ENCODE data around the gene APP. TPM values are rescaled to one million over a fixed set of nuclear protein-coding genes. Genes with fewer than 3 reads are reported as not detected.

Gene APP
- total and polyA plus RNA-seq, 4 donors: 86.9 to 414 (median 367) TPM

GRCh38 chr21:25885405-25885804, 285.2 kb downstream of the APP start:
- H3K9me3 ChIP-seq (ENCODE audit: control insufficient read depth in 4 of 4, insufficient read depth in 3 of 4, low read length in 3 of 4): no peaks in the 10 kb centered on the region
- peak overlapping the region in 1 of 2 donors; percentile 18 for H3K27ac ChIP-seq (ENCODE audit: low read depth in 1 of 2, low read length in 1 of 2)
- TF ChIP-seq, protein P1, sequence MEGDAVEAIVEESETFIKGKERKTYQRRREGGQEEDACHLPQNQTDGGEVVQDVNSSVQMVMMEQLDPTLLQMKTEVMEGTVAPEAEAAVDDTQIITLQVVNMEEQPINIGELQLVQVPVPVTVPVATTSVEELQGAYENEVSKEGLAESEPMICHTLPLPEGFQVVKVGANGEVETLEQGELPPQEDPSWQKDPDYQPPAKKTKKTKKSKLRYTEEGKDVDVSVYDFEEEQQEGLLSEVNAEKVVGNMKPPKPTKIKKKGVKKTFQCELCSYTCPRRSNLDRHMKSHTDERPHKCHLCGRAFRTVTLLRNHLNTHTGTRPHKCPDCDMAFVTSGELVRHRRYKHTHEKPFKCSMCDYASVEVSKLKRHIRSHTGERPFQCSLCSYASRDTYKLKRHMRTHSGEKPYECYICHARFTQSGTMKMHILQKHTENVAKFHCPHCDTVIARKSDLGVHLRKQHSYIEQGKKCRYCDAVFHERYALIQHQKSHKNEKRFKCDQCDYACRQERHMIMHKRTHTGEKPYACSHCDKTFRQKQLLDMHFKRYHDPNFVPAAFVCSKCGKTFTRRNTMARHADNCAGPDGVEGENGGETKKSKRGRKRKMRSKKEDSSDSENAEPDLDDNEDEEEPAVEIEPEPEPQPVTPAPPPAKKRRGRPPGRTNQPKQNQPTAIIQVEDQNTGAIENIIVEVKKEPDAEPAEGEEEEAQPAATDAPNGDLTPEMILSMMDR (IDR thresholded peaks at IDR 0.05; ENCODE audit: control extremely low read depth, extremely low read depth): no peak
- H3K36me3 ChIP-seq (ENCODE audit: control insufficient read depth in 4 of 4, insufficient read depth in 4 of 4, low read length in 4 of 4): peaks cover 3 to 12% (median 5%) of the 10 kb centered on the region in 4 donors
- H3K4me1 ChIP-seq (ENCODE audit: control insufficient read depth in 5 of 5, insufficient read depth in 5 of 5, low read length in 5 of 5): peaks cover 0 to 11% (median 0%) of the 10 kb centered on the region in 5 donors
- peak in 1 of 3 donors; percentile 25 for DNase-seq
- ATAC-seq (ENCODE audit: insufficient read depth, low FRiP score): no peak
- H3K27me3 ChIP-seq (ENCODE audit: control insufficient read depth in 3 of 3, insufficient read depth in 3 of 3, low read length in 2 of 3): no peaks in the 10 kb centered on the region
- WGBS, 2 donors: 60% methylated on average over 4 of the region's 4 CpGs
- H3K9ac ChIP-seq (ENCODE audit: insufficient read depth in 1 of 2, low read length in 2 of 2): no peak overlapping the region
- no peak overlapping the region for H3K4me3 ChIP-seq

GRCh38 chr21:25884311-25884710, 286.3 kb downstream of the APP start:
- H3K4me1 ChIP-seq (ENCODE audit: control insufficient read depth in 5 of 5, insufficient read depth in 5 of 5, low read length in 5 of 5): peaks cover 0 to 11% (median 0%) of the 10 kb centered on the region in 5 donors
- TF ChIP-seq, protein P1 (IDR thresholded peaks at IDR 0.05; ENCODE audit: control extremely low read depth, extremely low read depth): no peak
- DNase-seq (no peak), ATAC-seq (ENCODE audit: insufficient read depth, low FRiP score) (no peak)
- H3K4me3 ChIP-seq: no peak overlapping the region
- H3K27ac ChIP-seq (ENCODE audit: low read depth in 1 of 2, low read length in 1 of 2): no peak overlapping the region
- H3K36me3 ChIP-seq (ENCODE audit: control insufficient read depth in 4 of 4, insufficient read depth in 4 of 4, low read length in 4 of 4): peaks cover 3 to 18% (median 9%) of the 10 kb centered on the region in 4 donors
- no peaks in the 10 kb centered on the region for H3K9me3 ChIP-seq (ENCODE audit: control insufficient read depth in 4 of 4, insufficient read depth in 3 of 4, low read length in 3 of 4)
- H3K9ac ChIP-seq (ENCODE audit: insufficient read depth in 1 of 2, low read length in 2 of 2): no peak overlapping the region
- 94 to 96% methylated on average over 2 of the region's 2 CpGs for WGBS, 2 donors
- no peaks in the 10 kb centered on the region for H3K27me3 ChIP-seq (ENCODE audit: control insufficient read depth in 3 of 3, insufficient read depth in 3 of 3, low read length in 2 of 3)

- TF ChIP-seq, protein P1 (IDR thresholded peaks at IDR 0.05; ENCODE audit: control extremely low read depth, extremely low read depth): peak; percentile 79
- WGBS, 2 donors: 62 to 70% methylated on average over 17 of the region's 17 CpGs
- Histone ChIP-seq H3K27me3 (ENCODE audit: control insufficient read depth in 3 of 3, insufficient read depth in 3 of 3, low read length in 2 of 3) (no peaks in the 10 kb centered on the region), H3K4me1 (ENCODE audit: control insufficient read depth in 5 of 5, insufficient read depth in 5 of 5, low read length in 5 of 5) (peaks cover 0 to 9% (median 0%) of the 10 kb centered on the region in 5 donors), H3K27ac (ENCODE audit: low read depth in 1 of 2, low read length in 1 of 2) (no peak overlapping the region), H3K4me3 (no peak overlapping the region), H3K9ac (ENCODE audit: insufficient read depth in 1 of 2, low read length in 2 of 2) (no peak overlapping the region), H3K9me3 (ENCODE audit: control insufficient read depth in 4 of 4, insufficient read depth in 3 of 4, low read length in 3 of 4) (no peaks in the 10 kb centered on the region), H3K36me3 (ENCODE audit: control insufficient read depth in 4 of 4, insufficient read depth in 4 of 4, low read length in 4 of 4) (peaks cover 3 to 12% (median 8%) of the 10 kb centered on the region in 4 donors)
- DNase-seq: peak; percentile 69 to 77 (median 71)
- ATAC-seq (ENCODE audit: insufficient read depth, low FRiP score): peak; percentile 75
Observed at GRCh38 chr21:25881524-25882376, 288.8 kb downstream of the APP start.

Measured in lung (tissue), 12 donors.